H1 (cell line): ENCODE data around the gene CORIN. TPM values are rescaled to one million over a fixed set of nuclear protein-coding genes. Genes with fewer than 3 reads are reported as not detected.

Source experiments
- CTCF ChIA-PET: fragments of 300-600 bp; sonication (Branson Sonifier 250); formaldehyde crosslinking; loops from one replicate; lab custom pipeline; 2021; ENCODE audit not compliant: partially characterized antibody; lab: Charles Lee
- POLR2A ChIA-PET: fragments of 300-600 bp; sonication (Branson Sonifier 250); formaldehyde crosslinking; loops from one replicate; lab custom pipeline; 2021; ENCODE audit warnings: inconsistent platforms; ENCODE audit not compliant: partially characterized antibody; lab: Charles Lee
- DNase-seq, 2 experiments: peaks; one replicate each; pipeline versions ENCODE4 v3.0.0 to v3.0.0-alpha.2; 2010 to 2022; ENCODE audit warnings: low spot score in 2 of 2, low read depth in 1 of 2, mixed read lengths in 1 of 2
- FAIRE-seq: peaks from 2 replicates; lab custom pipeline; 2011; peaks lifted over from hg19 to GRCh38; lab: Jason Lieb, UNC
- H2AFZ ChIP-seq: 2 replicates; pipeline ENCODE4 v1.8.1; 2012; ENCODE audit warnings: low read length, inconsistent platforms
- H2AK5ac ChIP-seq: 2 replicates; pipeline ENCODE4 v1.6.1; 2013; ENCODE audit warnings: low read depth, low read length
- H2BK120ac ChIP-seq: replicated peaks from 2 replicates; pipeline ENCODE3; 2013; ENCODE audit warnings: low read depth, low read length, inconsistent platforms
- H2BK12ac ChIP-seq: 2 replicates; pipeline ENCODE4 v1.6.1; 2013; ENCODE audit warnings: low read depth, low read length
- H2BK15ac ChIP-seq: 2 replicates; pipeline ENCODE4 v1.6.1; 2013; ENCODE audit warnings: low read length
- H2BK20ac ChIP-seq: 2 replicates; pipeline ENCODE4 v1.6.1; 2013; ENCODE audit warnings: low read length
- H2BK5ac ChIP-seq: 2 replicates; pipeline ENCODE4 v1.6.1; 2013; ENCODE audit warnings: low read depth, low read length
- H3K14ac ChIP-seq: 2 replicates; pipeline ENCODE4 v1.6.1; 2013; ENCODE audit warnings: inconsistent platforms; ENCODE audit not compliant: insufficient read length
- H3K18ac ChIP-seq: 2 replicates; pipeline ENCODE4 v1.6.1; 2013; ENCODE audit warnings: low read length; ENCODE audit errors: extremely low read depth
- H3K23ac ChIP-seq: 2 replicates; pipeline ENCODE4 v1.6.1; 2013; ENCODE audit warnings: inconsistent platforms; ENCODE audit not compliant: insufficient read length
- H3K23me2 ChIP-seq: 2 replicates; pipeline ENCODE4 v1.6.1; 2013; ENCODE audit warnings: low read depth, low read length
- H3K27ac ChIP-seq: 2 replicates; pipeline ENCODE4 v1.6.1; 2011; ENCODE audit warnings: low read depth, low read length, inconsistent platforms
- H3K27me3 ChIP-seq, 4 experiments: replicated peaks in 1 of 4; 1 replicate in 1 of 4; 2 replicates in 3 of 4; pipeline versions ENCODE4 v1.6.1 to v1.8.1; 2011 to 2013; ENCODE audit warnings: low read length in 3 of 4, mild to moderate bottlenecking in 3 of 4, inconsistent platforms in 2 of 4, mixed read lengths in 2 of 4, moderate library complexity in 1 of 4; ENCODE audit not compliant: control insufficient read depth in 3 of 4, insufficient read depth in 3 of 4; ENCODE audit errors: extremely low read depth in 1 of 4
- H3K36me3 ChIP-seq, 4 experiments: 2 replicates each; pipeline versions ENCODE4 v1.6.1 to v1.8.1; 2011 to 2013; ENCODE audit warnings: mild to moderate bottlenecking in 4 of 4, low read length in 3 of 4, moderate library complexity in 2 of 4, control low read depth in 1 of 4, inconsistent platforms in 1 of 4; ENCODE audit not compliant: insufficient read depth in 4 of 4, control insufficient read depth in 2 of 4
- H3K4ac ChIP-seq: replicated peaks from 2 replicates; pipeline ENCODE3; 2013; ENCODE audit warnings: low read length, low read depth, mixed read lengths, inconsistent platforms; ENCODE audit not compliant: insufficient read length
- H3K4me1 ChIP-seq, 4 experiments: replicated peaks in 1 of 4; 1 replicate in 1 of 4; 2 replicates in 3 of 4; pipeline versions ENCODE4 v1.6.1 to v1.8.1; 2011 to 2013; ENCODE audit warnings: low read length in 3 of 4, inconsistent platforms in 2 of 4, mixed read lengths in 1 of 4; ENCODE audit not compliant: insufficient read depth in 4 of 4, control insufficient read depth in 3 of 4
- H3K4me2 ChIP-seq, 2 experiments: 2 replicates each; pipeline versions ENCODE4 v1.6.1 to v1.8.1; 2011 to 2013; ENCODE audit warnings: low read depth in 2 of 2, low read length in 2 of 2, control low read depth in 1 of 2, inconsistent platforms in 1 of 2, mild to moderate bottlenecking in 1 of 2; ENCODE audit not compliant: insufficient read depth in 1 of 2
- H3K4me3 ChIP-seq, 4 experiments: fragments of 200-600, 300-600 bp in 1 of 4; sonication (generic), shearing (Covaris generic), sonication (Bioruptor Twin) in 1 of 4; 2 replicates each; pipeline versions ENCODE4 v1.5.1 to v1.8.1; 2011 to 2016; ENCODE audit warnings: low read length in 4 of 4, low read depth in 3 of 4, control low read depth in 2 of 4, inconsistent platforms in 2 of 4, mild to moderate bottlenecking in 2 of 4, mixed read lengths in 1 of 4, moderate library complexity in 1 of 4; ENCODE audit not compliant: insufficient read depth in 2 of 4; ENCODE audit errors: extremely low read depth in 1 of 4
- H3K56ac ChIP-seq: replicated peaks from 2 replicates; pipeline ENCODE3; 2013; ENCODE audit warnings: low read depth, mild to moderate bottlenecking, mixed read lengths, low read length, inconsistent platforms; ENCODE audit not compliant: insufficient read length
- H3K79me1 ChIP-seq: 2 replicates; pipeline ENCODE4 v1.6.1; 2013; ENCODE audit warnings: low read depth, low read length, control low read depth
- H3K79me2 ChIP-seq, 2 experiments: 2 replicates each; pipeline versions ENCODE4 v1.6.1 to v1.8.1; 2012 to 2013; ENCODE audit warnings: low read length in 2 of 2, mild to moderate bottlenecking in 2 of 2, inconsistent platforms in 1 of 2; ENCODE audit not compliant: insufficient read depth in 2 of 2, control insufficient read depth in 1 of 2
- H3K9ac ChIP-seq, 4 experiments: replicated peaks in 1 of 4; 1 replicate in 1 of 4; 2 replicates in 3 of 4; pipeline versions ENCODE4 v1.6.1 to v1.8.1; 2011 to 2013; ENCODE audit warnings: low read depth in 3 of 4, low read length in 3 of 4, control low read depth in 2 of 4, mild to moderate bottlenecking in 2 of 4, moderate library complexity in 2 of 4, inconsistent platforms in 1 of 4; ENCODE audit errors: extremely low read depth in 1 of 4
- H3K9me3 ChIP-seq, 2 experiments: 2 replicates each; pipeline versions ENCODE4 v1.6.1 to v1.8.1; 2012 to 2013; ENCODE audit warnings: mild to moderate bottlenecking in 2 of 2, moderate library complexity in 2 of 2, control low read depth in 1 of 2, inconsistent platforms in 1 of 2, low read depth in 1 of 2, low read length in 1 of 2, mixed read lengths in 1 of 2; ENCODE audit not compliant: insufficient read depth in 2 of 2
- H4K20me1 ChIP-seq, 2 experiments: replicated peaks in 1 of 2; 2 replicates each; pipeline versions ENCODE3 to v1.8.1; 2011 to 2013; ENCODE audit warnings: inconsistent platforms in 2 of 2, low read length in 2 of 2, mild to moderate bottlenecking in 1 of 2; ENCODE audit not compliant: insufficient read depth in 2 of 2, control insufficient read depth in 1 of 2
- H4K5ac ChIP-seq: 2 replicates; pipeline ENCODE4 v1.6.1; 2013; ENCODE audit warnings: low read length, low read depth, mixed read lengths, inconsistent platforms; ENCODE audit not compliant: insufficient read length
- H4K8ac ChIP-seq: 2 replicates; pipeline ENCODE4 v1.8.0; 2013; ENCODE audit warnings: mild to moderate bottlenecking, moderate library complexity, low read length, inconsistent platforms; ENCODE audit not compliant: insufficient read depth; ENCODE audit errors: extremely low read depth
- H4K91ac ChIP-seq: replicated peaks from 2 replicates; pipeline ENCODE3; 2013; ENCODE audit warnings: low read length, mixed read lengths, inconsistent platforms; ENCODE audit not compliant: insufficient read length
- BRCA1 ChIP-seq: IDR thresholded peaks from 2 replicates; pipeline ENCODE4 v1.6.1; 2012; ENCODE audit warnings: low read depth, low read length, improper control_type of control experiment
- EZH2 ChIP-seq: fragments of 200-600 bp; sonication (generic); IDR thresholded peaks from 2 replicates; pipeline ENCODE4 v1.7.1; 2012; ENCODE audit warnings: low read depth, mild to moderate bottlenecking, moderate library complexity, low read length, inconsistent platforms; ENCODE audit not compliant: severe bottlenecking
- FOSL1 ChIP-seq: IDR thresholded peaks from 2 replicates; pipeline ENCODE4 v1.6.1; 2011; ENCODE audit warnings: mild to moderate bottlenecking, low read depth, low read length, moderate library complexity; ENCODE audit not compliant: insufficient read depth
- GTF2F1 ChIP-seq: IDR thresholded peaks from 2 replicates; pipeline ENCODE4 v1.6.1; 2012; ENCODE audit warnings: low read depth, low read length, improper control_type of control experiment, borderline replicate concordance
- JUND ChIP-seq: IDR thresholded peaks from 2 replicates; pipeline ENCODE4 v1.6.1; 2011; ENCODE audit warnings: mild to moderate bottlenecking, improper control_type of control experiment, low read length
- KDM4A ChIP-seq: IDR thresholded peaks from one replicate; pipeline ENCODE4 v1.7.1; 2012; ENCODE audit warnings: low read depth, mild to moderate bottlenecking, moderate library complexity, low read length, inconsistent platforms; ENCODE audit not compliant: severe bottlenecking
- PHF8 ChIP-seq: fragments of 200-600 bp; sonication (generic); conservative IDR thresholded peaks from 2 replicates; pipeline ENCODE4 v1.7.1; 2012; ENCODE audit warnings: low read depth, mild to moderate bottlenecking, inconsistent platforms, low read length, moderate library complexity
- RNF2 ChIP-seq: fragments of 200-900, 300-1000 bp; sonication (generic); IDR thresholded peaks from 2 replicates; pipeline ENCODE4 v1.7.1; 2016; ENCODE audit warnings: borderline replicate concordance, low read depth, mild to moderate bottlenecking, antibody characterized with exemption, low read length; ENCODE audit not compliant: poor library complexity, severe bottlenecking; ENCODE audit errors: missing control alignments
- SIX5 ChIP-seq: IDR thresholded peaks from 2 replicates; pipeline ENCODE4 v1.6.1; 2011; ENCODE audit warnings: mild to moderate bottlenecking, low read depth, low read length
- SP4 ChIP-seq: IDR thresholded peaks from 2 replicates; pipeline ENCODE4 v1.6.1; 2012; ENCODE audit warnings: low read length, inconsistent platforms
- TEAD4 ChIP-seq: IDR thresholded peaks from 2 replicates; pipeline ENCODE4 v1.6.1; 2012; ENCODE audit warnings: low read depth, low read length, inconsistent platforms, mixed read lengths
- YY1 ChIP-seq: IDR thresholded peaks from 2 replicates; pipeline ENCODE4 v1.6.1; 2011; ENCODE audit warnings: low read depth, mild to moderate bottlenecking, low read length
- ZNF274 ChIP-seq: IDR thresholded peaks from 2 replicates; pipeline ENCODE4 v1.7.0; 2012; ENCODE audit warnings: low read length, borderline replicate concordance; ENCODE audit errors: extremely low read depth
- WGBS, 2 experiments: shearing (Covaris generic) in 1 of 2; methylation state at CpG; one replicate each; pipeline versions ENCODE4 v1.1.6 to v1.1.7; 2013 to 2015; ENCODE audit warnings: low lambda C conversion rate in 2 of 2, mixed read lengths in 2 of 2, inconsistent platforms in 1 of 2, low coverage in 1 of 2, missing lambda C conversion rate in 1 of 2; ENCODE audit not compliant: insufficient replicate concordance in 2 of 2, insufficient coverage in 1 of 2, insufficient read length in 1 of 2; ENCODE audit errors: extremely low coverage in 1 of 2, missing lambda C conversion rate in 1 of 2; 5-methylcytosine and 5-hydroxymethylcytosine counted together
- polyA plus RNA-seq, 7 experiments: library from polyadenylated mRNA; depleted of rRNA in 3 of 7; stranded (reverse) in 5 of 7; unstranded in 2 of 7; fragments of >200 nt in 5 of 7; fragments of 200-250 nt in 2 of 7; gene quantifications; 1 replicate in 5 of 7; 2 replicates in 1 of 7; 4 replicates in 1 of 7; pipeline versions ENCODE4 v1.2.1 to v1.2.3, GENCODE V29; 2011 to 2013; ENCODE audit warnings: missing spikeins in 2 of 7, mixed read lengths in 2 of 7
- total RNA-seq: library from RNA; stranded (reverse); fragmentation: NEBNext Ultra II Directional; extraction: Animal tissue kit (Norgen Biotek cat#: 25700); gene quantifications from 2 replicates; pipeline ENCODE4 v1.2.1, GENCODE V29; 2021

CORIN gene
- total and polyA plus RNA-seq, 2 of the 8 experiments (the other 6 are each of a cell fraction or from before 2014, with no cell fraction given) = 0.09 to 0.32 TPM

DNA sequence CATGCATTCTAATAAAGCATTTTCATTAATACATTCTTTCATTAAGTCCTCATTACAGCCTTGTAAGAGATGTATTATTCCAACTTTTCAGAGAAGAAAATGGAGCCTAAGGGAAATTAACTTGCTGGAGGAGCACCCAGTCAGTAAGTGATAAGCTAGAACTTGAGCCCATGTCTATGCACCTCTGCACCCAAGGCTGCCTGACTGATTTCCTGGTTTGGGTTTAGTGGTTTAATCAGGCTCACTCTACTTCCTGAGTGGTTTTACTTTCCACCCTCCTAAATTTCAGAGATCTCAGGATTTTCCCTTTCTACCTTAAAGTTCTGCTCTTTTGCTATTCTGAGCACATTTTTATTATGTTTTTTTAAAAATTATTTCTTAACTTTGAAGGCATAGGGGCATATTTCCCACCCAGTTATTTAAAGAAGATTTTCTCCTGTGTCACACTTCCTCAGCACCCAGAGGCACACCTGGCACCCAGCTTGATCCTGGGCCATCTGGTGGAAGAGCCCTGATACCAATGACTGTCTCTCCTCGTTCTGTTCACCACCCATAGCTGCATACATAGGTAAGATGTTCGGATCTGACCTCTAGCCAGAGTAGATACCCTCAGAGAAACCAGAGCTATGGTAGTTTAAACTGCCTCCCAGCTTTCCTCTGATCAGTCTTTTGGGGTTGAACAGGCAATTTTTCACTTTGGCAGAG, 10.4 kb downstream of the CORIN start:
- H3K9ac ChIP-seq = no peak overlapping the region
- no peaks in the 10 kb centered on the region for H3K79me2 ChIP-seq
- ChIA-PET POLR2A (interaction anchor here (1.8 kb wide), 1 partner anchor 10 kb away, joined by 6 read pairs; the partner anchor contains the start of gene CORIN), CTCF (interaction anchor here (0.7 to 3.0 kb wide), 6 partner anchors 9 to 140 kb away, joined by 3 to 12 read pairs (median 4); partner anchors contain the start of gene CORIN)
- no peak overlapping the region for H4K8ac ChIP-seq
- H3K9me3 ChIP-seq = no peaks in the 10 kb centered on the region
- H2AFZ ChIP-seq = no peak overlapping the region
- no peaks in the 10 kb centered on the region for H4K20me1 ChIP-seq
- no peak overlapping the region for H2BK15ac ChIP-seq
- no peak overlapping the region for H2BK12ac ChIP-seq
- H3K4me2 ChIP-seq = no peak overlapping the region
- H3K79me1 ChIP-seq = no peaks in the 10 kb centered on the region
- no peak overlapping the region for H3K4ac ChIP-seq
- no peaks in the 10 kb centered on the region; a peak in 1 of 7 replicates for H3K4me1 ChIP-seq
- no peak for FAIRE-seq
- H4K91ac ChIP-seq = no peak overlapping the region
- no peak overlapping the region for H3K23ac ChIP-seq
- no peak overlapping the region for H3K14ac ChIP-seq
- no peak overlapping the region for H2BK20ac ChIP-seq
- no peak overlapping the region for H3K18ac ChIP-seq
- H2AK5ac ChIP-seq = no peak overlapping the region
- no peak for DNase-seq
- 95% methylated on average over 2 of the region's 2 CpGs; no CpG with 5 or more reads in 1 of the 2 experiments for WGBS, 2 experiments
- H2BK120ac ChIP-seq = no peak overlapping the region
- H3K36me3 ChIP-seq = no peaks in the 10 kb centered on the region
- H3K4me3 ChIP-seq = no peak overlapping the region
- H3K56ac ChIP-seq = no peak overlapping the region
- H3K27me3 ChIP-seq = no peaks in the 10 kb centered on the region
- H2BK5ac ChIP-seq = no peak overlapping the region
- no peak overlapping the region for H3K27ac ChIP-seq
- H3K23me2 ChIP-seq = no peaks in the 10 kb centered on the region
- H4K5ac ChIP-seq = no peak overlapping the region
- TF ChIP-seq SP4 (no peak), KDM4A (no peak), SIX5 (no peak), GTF2F1 (no peak), EZH2 (no peak), PHF8 (no peak), TEAD4 (no peak), ZNF274 (no peak), RNF2 (no peak), FOSL1 (no peak), BRCA1 (no peak), YY1 (no peak), JUND (no peak)
